ENCODE data around the gene MAP1LC3C.
"Not testable (repeated sequence)": the region's sequence is repeated elsewhere in the genome, so short reads cannot be mapped to it uniquely, and the experiment has no call there.

Gene MAP1LC3C

DNA sequence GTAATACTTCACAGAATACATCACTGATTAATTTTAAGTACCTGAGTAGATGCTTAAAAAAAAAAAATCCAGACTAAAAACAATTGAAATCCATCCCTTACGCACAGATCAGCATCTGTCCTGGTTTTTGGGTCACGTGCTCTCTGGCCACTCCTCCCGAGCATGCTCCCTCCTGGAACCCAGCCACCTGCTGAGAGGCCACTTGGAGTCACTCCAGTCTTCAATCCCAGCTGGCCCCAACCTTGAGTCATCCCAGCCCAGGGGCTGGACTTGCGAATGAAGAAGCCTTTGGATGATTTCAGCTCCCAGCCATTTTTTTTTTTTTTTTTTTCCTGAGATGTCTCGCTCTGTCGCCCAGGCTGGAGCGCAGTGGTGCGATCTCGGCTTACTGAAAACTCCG lies 8.9 kb downstream of the MAP1LC3C start:
- no peak for DNase-seq

DNA sequence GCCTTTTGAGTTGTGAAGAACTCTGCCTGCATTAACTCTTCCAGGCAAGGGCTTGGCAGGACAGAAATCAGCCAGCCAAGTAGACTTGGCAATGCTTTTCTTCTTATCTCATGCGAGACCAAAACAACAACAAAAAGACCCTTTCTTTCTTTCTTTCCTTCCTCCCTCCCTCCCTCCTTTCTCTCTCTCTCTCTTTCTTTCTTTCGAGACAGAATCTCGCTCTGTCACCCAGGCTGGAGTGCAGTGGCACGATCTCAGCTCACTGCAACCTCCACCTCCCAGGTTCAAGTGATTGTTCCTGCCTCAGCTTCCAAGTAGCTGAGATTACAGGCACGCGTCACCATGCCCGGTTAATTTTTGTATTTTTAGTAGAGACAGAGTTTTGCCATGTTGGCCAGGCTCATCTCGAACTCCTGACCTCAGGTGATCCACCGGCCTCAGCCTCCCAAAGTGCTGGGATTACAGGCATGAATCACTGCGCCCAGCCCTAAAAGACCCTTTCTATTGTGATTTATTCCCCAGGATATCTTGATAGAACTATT lies 10.4 kb downstream of the MAP1LC3C start:
- DNase-seq, result not testable (repeated sequence)

DNA sequence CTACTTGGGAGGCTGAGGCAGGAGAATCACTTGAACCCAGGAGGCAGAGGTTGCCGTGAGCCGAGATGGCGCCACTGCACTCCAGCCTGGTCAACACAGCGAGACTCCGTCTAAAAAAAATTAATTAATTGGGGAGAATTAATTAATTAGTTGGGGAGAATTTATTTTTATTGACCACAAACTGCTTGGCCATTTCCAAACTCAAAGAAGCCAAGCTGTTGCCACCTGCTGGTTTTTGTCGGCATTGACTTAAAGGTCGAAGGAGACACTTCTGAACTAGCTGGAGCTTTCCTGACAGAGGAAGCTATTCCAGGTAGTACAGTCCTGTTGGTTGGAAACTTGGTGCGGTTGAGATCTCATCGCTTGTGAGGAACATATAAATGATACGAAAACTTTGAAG lies 13.1 kb downstream of the MAP1LC3C start:
- no peak for DNase-seq

DNA sequence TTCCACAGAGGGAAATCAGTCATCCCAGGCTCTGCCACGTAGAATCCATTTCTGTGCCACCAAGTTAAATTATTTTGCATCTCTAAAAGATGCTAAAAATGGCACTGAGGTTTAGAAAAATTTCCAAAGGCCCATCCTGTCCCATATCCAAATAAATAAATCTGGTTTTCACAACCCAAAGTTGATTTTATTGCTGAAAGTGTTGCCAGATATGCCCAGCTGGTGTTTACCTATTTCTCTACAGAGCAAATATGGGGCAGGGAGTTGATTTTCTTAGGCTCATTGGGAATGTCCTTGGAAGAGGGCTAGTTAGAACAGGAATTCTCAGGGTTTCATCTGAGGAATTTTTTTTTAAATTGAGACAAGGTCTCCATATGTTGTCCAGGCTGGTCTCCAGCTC lies 19.0 kb downstream of the MAP1LC3C start:
- no peak for DNase-seq

DNA sequence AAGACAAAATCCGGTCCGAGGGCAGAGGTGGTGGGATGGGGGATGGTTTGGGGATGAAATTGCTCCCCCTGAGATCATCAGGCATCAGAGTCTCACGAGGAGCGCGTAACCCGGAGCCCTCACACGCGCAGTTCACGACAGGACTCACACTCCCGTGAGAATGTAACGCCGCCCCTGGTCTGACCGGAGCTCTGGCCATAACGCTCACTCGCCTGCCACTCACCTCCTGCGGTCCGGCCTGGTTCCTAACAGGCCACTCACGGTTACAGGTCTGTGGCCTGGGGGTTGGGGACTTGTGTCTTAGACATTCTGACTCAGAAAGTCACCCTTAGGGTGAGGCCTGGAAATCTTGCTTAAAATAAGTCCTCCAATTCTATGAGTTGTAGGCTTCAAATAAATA lies 19.8 kb downstream of the MAP1LC3C start:
- DNase-seq, result no peak

DNA sequence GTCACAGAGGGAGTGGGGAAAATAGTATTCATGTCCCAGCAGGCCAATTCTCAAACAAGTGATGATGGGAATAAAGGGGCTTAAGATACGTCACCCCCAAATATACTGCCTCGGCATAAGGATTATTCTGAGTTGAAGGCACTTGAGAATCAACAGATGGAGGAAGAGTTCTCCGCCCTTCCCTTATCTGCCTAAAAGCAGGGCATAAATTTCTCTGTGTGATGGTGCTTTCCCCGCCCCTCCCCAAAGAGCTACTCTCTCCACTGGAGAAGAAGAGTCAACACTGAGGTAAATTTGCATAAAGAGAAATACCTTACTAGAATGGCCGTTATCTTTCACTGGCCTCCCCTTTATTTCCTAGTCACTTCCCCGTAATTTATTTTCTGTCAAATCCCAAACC lies 22.7 kb downstream of the MAP1LC3C start:
- no peak for DNase-seq

DNA sequence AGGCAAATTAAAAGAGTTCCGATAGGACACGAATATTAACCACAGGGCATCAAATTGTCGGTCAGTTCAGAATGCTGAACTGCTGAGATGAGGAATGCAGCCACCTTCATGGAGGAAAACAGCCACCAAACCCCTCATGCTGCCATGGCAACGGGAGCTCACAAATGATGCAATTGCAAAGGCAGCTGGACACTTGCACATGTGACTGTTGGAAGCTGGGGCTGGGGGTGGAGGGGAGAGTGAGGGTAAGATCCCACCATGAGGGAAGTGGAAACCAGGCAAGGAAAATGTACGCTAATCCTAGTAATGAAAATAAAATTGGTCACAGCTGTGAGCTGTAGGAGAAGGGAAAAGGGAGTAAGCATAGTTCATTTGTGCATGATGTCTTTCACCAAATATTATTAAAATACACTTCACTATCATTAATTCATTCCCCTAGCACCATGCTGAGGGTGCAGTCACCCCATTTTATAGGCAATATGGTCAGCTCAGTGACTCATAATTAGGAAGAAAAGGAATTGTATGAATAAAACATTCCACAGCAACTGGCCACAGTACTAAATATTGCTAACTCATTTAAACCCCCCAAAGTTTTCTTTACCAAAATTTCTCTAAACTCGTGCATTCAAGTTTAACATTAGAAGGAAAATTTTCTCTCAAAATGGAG lies 26.1 kb downstream of the MAP1LC3C start:
- no peak for DNase-seq

DNA sequence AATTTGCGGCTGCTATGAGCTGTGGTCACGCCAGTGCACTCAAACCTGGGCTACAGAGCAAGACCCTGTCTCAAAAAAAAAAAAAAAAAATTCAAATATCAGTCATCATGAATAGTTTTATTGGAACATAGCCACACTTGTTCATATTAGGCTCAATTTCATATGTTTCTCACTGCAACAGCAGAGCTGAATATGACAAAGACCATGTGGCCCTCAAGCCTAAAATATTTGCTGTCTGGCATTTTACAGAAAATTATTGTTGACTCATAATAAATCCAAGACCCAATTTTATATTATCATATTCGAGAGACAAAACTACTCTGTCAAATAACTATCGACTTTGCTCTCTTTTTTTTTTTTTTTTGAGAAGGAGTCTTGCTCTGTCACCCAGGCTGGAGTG lies 30.3 kb downstream of the MAP1LC3C start:
- no peak for DNase-seq

DNA sequence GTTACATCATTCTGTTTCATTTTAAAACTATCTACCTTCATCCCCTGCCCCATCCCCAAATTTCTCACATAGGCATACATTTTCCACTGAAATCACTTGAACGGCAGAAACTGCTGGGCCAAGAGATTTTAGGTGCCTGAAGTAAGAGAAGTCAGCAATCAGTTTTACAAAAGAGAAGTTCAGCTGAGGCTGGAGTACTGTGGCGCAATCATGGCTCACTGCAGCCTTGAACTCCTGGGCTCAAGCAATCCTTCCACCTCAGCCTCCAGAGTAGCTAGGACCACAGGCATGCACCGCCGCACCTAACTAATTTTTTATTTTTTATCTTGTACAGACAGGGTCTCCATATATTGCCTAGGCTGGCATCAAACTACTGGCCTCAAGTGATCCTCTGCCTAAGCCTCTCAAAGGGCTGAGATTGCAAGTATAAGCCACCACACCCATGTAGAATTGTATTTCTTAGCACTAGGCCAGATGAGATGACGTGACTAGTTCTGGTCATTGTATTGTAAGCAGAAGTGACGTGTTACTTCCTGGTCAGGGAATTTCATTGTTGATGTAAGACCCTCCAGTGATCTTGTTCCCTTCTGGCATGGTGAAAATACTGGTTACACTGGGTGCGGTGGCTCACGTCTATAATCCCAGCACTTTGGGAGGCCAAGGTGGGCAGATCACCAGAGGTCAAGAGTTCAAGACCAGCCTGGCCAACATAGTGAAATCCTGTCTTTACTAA lies 34.2 kb downstream of the MAP1LC3C start:
- DNase-seq, result no peak

DNA sequence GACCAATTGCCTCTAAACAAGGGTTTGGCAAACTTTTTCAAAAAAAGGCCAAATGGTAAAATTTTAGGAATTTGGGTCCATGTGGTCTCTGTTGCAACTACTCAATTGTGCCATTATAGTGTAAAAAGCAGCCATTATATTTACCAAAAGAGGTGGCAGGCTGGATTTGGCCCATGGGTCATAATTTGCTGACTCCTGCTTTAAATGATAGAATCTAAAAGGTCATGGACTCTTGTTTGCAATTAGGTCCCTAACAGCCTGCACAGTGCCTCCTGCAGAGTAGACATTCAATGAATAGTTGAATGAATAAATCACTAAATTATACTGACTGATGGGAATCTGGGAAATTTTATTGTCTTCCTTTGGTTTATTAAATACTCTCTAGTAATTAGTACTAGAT lies 35.2 kb downstream of the MAP1LC3C start:
- no peak for DNase-seq

DNA sequence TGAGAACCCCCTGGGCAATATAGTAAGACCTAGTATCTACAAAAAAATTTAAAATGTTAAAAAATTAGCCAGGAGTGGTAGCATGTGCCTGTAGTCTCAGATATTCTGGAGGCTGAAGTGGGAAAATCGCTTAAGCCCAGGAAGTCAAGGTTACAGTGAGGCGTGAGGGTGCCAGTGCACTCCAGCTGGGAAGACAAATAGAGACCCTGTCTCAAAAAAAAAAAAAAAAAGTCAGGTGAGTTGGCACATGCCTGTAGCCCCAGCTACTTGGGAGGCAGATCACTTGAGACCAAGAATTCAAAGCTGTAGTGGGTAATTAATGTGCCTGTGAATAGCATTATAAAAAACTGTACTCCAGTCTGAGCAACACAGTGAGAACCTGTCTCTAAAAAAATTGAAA lies 36.7 kb downstream of the MAP1LC3C start:
- no peak for DNase-seq

DNA sequence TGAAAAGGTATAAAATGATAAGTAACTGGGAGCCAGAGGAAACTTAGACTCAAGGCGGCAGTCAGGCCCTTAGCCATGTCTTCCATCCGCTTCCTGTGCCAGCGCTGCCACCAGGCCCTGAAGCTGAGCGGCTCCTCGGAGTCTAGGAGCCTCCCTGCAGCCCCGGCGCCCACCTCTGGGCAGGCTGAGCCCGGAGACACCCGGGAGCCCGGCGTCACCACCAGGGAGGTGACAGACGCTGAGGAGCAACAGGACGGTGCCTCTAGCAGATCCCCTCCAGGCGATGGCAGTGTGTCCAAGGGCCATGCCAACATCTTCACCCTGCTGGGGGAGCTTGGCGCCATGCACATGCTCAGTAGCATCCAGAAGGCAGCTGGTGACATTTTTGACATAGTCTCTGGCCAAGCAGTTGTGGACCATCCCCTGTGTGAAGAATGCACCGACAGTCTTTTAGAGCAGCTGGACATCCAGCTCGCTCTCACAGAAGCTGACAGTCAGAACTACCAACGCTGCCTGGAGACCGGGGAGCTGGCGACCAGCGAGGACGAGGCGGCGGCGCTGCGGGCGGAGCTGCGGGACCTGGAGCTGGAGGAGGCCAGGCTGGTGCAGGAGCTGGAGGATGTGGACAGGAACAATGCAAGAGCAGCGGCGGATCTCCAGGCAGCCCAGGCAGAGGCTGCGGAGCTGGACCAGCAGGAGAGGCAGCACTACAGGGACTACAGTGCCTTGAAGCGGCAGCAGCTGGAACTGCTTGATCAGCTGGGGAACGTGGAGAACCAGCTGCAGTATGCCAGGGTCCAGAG lies 41.0 kb downstream of the MAP1LC3C start, which contains the start of gene BECN2:
TSS of gene BECN2 (plus strand) at position 76 of the 803 bp plus-strand sequence. CDS start at position 76, 0 bp downstream.
- DNase-seq, result no peak

DNA sequence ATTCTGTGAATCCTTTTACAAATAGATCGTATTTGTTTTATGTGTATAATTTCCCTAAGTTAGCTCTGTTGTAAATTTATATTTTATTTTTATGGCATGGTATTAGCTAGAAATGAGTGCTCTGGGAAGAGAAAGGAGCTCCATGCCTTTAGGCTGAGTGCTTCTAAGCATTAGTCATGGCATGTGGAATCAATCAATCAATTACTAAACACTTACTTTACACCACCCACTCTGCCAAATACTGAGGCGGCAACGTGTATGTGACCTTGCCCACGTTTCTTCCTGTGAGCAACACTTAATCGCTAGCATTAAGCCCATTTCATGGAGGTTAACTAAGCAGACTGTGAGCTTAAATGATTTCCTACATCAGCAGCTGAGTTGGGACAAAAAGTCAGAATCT lies 48.5 kb downstream of the MAP1LC3C start:
- DNase-seq, result no peak

DNA sequence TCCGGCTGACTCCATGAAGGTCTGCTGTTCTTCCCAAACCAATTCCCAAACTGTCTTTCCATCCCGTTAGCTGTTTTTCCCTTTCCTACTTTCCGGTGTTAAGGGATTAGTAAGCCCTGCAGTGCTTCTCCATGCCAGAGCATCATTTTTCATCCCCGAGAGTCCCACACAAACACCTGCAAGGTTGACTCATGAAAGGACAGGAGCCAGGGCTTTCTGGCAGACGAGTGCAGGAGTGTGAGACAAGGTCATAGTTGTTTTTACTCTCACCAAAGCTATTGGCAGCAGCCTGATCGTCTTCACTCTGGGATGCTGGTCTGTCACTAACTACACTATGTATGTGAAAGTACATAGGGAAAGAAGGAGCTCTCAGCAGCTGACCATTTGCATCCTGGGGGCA lies 51.5 kb downstream of the MAP1LC3C start:
- no peak for DNase-seq

All from T-helper 1 cell (primary cell).